ENCODE results near the gene DCBLD1.

The DCBLD1 gene

DNA sequence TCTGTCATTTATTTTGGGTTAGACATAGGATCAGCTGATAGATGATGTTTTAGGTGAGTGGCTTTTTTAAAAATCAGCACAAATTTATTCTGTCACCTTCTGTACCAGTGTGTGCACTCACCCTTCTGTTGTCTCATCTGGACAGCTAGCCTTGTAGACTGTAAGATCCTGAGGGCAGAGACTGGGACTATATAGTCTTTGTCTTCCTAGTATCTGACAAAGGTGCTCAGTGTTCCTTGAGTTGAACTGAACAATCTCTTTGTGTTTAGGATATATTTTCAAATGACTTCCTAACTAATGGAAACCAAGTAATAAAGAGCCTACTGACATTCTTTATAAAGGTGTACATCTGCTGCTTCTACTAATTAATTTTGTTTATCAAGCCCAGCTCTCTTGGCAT lies 3.0 kb downstream of the DCBLD1 start:
- no peak for DNase-seq
- Histone ChIP-seq H3K4me3 (ENCODE audit: low read depth, low read length) (no peak overlapping the region), H3K4me1 (no peaks in the 10 kb centered on the region), H3K9me3 (no peaks in the 10 kb centered on the region), H3K36me3 (no peaks in the 10 kb centered on the region), H3K27me3 (no peaks in the 10 kb centered on the region)
- TF ChIP-seq, protein P1, sequence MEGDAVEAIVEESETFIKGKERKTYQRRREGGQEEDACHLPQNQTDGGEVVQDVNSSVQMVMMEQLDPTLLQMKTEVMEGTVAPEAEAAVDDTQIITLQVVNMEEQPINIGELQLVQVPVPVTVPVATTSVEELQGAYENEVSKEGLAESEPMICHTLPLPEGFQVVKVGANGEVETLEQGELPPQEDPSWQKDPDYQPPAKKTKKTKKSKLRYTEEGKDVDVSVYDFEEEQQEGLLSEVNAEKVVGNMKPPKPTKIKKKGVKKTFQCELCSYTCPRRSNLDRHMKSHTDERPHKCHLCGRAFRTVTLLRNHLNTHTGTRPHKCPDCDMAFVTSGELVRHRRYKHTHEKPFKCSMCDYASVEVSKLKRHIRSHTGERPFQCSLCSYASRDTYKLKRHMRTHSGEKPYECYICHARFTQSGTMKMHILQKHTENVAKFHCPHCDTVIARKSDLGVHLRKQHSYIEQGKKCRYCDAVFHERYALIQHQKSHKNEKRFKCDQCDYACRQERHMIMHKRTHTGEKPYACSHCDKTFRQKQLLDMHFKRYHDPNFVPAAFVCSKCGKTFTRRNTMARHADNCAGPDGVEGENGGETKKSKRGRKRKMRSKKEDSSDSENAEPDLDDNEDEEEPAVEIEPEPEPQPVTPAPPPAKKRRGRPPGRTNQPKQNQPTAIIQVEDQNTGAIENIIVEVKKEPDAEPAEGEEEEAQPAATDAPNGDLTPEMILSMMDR (IDR thresholded peaks at IDR 0.05; ENCODE audit: low read depth, low read length): no peak

DNA sequence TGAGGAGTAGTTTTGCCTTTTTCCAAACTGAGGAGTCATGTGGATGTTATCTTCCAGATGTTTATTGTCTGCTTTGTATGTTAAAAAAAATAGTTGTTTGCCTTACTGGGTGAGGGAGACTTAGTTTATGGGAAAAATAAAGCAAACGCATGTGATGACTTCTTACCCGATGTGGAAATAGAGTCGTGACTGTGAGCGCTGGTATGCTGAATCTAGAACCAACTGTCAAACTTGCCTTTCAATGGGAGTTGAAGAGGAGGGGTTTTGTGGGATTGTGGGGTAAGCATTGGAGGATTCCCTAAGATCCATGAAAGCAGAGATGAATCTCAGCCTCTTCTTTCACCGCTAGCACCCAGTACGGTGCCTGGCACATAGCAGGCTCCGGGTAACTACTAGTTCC lies 5.3 kb downstream of the DCBLD1 start:
- Histone ChIP-seq H3K4me3 (ENCODE audit: low read depth, low read length) (no peak overlapping the region), H3K9me3 (no peaks in the 10 kb centered on the region), H3K27me3 (no peaks in the 10 kb centered on the region), H3K36me3 (no peaks in the 10 kb centered on the region), H3K4me1 (no peaks in the 10 kb centered on the region)
- DNase-seq: no peak
- TF ChIP-seq, protein P1 (IDR thresholded peaks at IDR 0.05; ENCODE audit: low read depth, low read length): no peak

DNA sequence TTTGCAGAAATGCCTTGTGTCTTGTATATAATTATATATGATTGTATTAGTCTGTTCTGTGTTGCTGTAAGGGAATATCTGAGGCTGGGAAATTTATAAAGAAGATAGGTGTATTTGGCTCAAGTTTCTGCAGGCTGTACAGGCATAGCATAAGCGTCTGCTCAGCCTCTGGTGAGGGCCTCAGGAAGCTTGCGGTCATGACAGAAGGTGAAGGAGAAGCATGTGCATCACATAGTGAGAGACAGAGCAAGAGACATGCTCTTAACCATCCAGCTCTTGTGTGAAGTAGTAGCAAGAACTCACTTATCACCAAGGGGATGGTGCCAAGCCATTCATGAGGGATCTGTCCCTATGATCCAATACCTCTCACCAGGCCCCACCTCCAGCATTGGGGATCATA lies 6.5 kb downstream of the DCBLD1 start:
- no peaks in the 10 kb centered on the region for H3K36me3 ChIP-seq
- no peaks in the 10 kb centered on the region for H3K9me3 ChIP-seq
- H3K27me3 ChIP-seq: no peaks in the 10 kb centered on the region
- no peak overlapping the region for H3K4me3 ChIP-seq (ENCODE audit: low read depth, low read length)
- TF ChIP-seq, protein P1 (IDR thresholded peaks at IDR 0.05; ENCODE audit: low read depth, low read length): no peak
- no peaks in the 10 kb centered on the region for H3K4me1 ChIP-seq
- no peak for DNase-seq

DNA sequence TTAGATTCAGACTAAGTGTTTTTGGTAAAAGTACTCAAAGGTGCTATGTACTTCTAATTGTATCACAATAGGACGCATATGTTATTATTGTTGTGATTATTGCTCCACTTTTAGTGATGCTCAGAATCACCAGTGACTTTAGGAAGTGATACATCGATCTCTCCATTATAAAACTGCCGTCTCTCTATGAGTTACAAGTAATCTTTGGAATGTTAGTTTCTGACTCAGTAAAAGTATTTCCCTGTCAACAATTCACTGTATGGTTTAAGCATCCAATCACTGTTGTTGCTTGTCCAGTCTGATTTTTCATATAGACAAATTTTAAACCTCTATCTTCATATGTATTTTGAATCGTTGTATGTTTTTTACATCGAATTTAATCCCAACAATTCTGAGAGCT lies 9.4 kb downstream of the DCBLD1 start:
- Histone ChIP-seq H3K4me3 (ENCODE audit: low read depth, low read length) (no peak overlapping the region), H3K9me3 (no peaks in the 10 kb centered on the region), H3K4me1 (no peaks in the 10 kb centered on the region)

DNA sequence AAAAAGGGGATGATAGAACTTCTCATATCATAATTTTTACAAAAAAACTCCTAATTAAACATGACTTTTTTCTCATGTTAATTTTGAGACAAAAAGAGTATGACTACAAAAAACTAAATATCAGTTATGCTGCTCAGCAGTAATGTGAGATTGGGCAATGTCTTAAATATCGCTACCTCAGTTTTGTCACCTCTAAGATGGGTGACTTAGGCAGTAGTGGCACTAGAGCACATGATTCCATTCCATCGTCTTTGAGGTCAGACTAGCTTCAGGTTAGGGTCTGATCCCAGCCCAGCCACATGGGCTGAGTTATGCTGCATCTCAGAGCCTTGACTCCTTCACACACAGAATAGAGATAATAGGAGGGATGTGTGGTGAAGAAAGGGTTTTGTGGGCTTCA lies 11.0 kb downstream of the DCBLD1 start:
- Histone ChIP-seq H3K36me3 (no peaks in the 10 kb centered on the region), H3K27me3 (no peaks in the 10 kb centered on the region), H3K4me3 (ENCODE audit: low read depth, low read length) (no peak overlapping the region), H3K4me1 (no peaks in the 10 kb centered on the region), H3K9me3 (no peaks in the 10 kb centered on the region)
- DNase-seq: no peak
- TF ChIP-seq, protein P1 (IDR thresholded peaks at IDR 0.05; ENCODE audit: low read depth, low read length): no peak

More for the DNA sequence above, 9.4 kb downstream of the DCBLD1 start:
- DNase-seq: no peak
- Histone ChIP-seq H3K36me3 (no peaks in the 10 kb centered on the region), H3K27me3 (no peaks in the 10 kb centered on the region)
- TF ChIP-seq, protein P1 (IDR thresholded peaks at IDR 0.05; ENCODE audit: low read depth, low read length): no peak

DNA sequence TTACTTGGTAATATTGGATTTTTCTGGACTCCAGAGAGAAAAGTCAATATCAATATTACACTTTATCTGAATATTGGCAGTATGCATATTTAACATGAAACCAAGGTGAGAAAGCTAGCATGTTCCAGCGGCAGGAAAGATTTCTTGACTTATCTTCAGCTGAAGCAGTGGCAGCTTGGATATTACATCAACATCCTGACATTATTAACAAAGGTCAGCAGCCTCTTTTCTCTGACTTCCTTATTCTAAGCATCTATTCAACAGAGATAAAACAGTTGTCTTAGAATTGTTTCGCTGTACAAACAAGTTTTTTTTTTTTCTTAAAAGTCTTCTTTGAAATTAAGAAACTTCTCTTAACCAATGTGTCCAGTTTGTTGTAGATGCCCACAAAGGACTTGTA lies 11.8 kb downstream of the DCBLD1 start:
- no peaks in the 10 kb centered on the region for H3K9me3 ChIP-seq
- H3K4me1 ChIP-seq: no peaks in the 10 kb centered on the region
- H3K36me3 ChIP-seq: no peaks in the 10 kb centered on the region
- H3K4me3 ChIP-seq (ENCODE audit: low read depth, low read length): no peak overlapping the region
- no peak for DNase-seq
- TF ChIP-seq, protein P1 (IDR thresholded peaks at IDR 0.05; ENCODE audit: low read depth, low read length): no peak
- H3K27me3 ChIP-seq: no peaks in the 10 kb centered on the region

All from BE2C (cell line).